AML-193 (cell line): Measurements from ENCODE around the gene EIF6.
A peak's percentile ranks its signal among the peaks of the same experiment; 100 is the strongest.
"Not testable (repeated sequence)": the region's sequence is repeated elsewhere in the genome, so short reads cannot be mapped to it uniquely, and the experiment has no call there.

Source experiments
- DNase-seq, 2 experiments: peaks; one replicate each; lab custom pipeline; 2025; lab: John Stamatoyannopoulos, UW

EIF6 gene

DNA sequence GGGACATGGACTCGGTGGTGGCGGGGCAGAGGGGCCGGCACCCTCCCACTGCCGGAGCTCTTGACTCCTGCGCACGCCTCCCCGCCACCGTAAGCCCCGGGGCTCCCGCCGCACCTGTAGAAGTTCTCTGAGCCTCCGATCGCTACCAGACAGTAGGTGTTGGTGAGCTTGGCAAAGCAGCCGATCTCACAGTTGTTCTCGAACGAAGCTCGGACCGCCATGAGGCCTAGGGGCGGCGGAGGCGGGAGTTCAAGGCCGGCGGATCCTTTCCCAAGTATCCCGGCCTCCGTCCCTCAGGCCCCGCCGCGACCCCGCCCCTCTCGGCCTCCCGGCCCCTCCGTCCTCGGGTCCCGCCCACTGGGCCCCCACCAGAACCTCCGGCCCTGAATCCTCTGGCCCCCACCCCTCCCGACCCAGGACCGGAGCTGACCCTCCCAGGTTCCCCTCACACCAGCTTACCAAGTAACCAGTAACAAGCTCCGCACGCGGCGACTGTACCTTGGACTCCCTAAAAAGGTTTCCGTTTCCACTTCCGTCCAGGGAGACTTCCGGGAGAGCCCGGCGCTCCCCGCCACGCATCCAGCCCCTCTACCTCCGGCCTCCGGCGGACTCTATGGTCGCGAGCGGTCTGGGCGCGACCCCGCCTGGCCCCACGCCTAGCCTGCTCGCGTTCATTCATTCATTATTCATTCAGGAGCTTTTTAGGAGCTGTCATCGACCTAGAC, at the start of gene EIF6:
Gene EIF6, minus strand, starts transcription at position 506 of the 725 bp plus-strand sequence. Its CDS starts 285 bp downstream, at position 221.
- DNase-seq: peak; percentile 67 to 78

DNA sequence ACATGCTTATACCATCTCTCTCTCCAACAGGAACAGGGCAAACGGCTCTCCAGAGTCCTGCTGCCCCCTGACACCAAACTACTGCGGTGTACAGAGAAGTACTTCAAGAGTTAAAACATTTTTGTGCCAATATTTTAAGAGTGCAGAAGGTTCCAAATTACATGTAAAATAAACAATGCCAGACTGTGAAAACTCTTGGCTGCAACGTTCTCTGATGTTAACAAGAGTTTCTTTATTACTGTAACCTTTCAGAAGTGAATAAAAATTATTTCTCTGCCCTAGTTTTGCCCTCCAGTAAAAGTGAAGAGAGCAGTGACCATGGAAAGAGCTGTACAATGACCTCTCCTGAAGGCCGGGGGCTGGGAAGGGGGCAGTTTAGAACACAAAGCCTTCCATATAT, 49.0 kb upstream of the EIF6 start:
- no peak for DNase-seq

DNA sequence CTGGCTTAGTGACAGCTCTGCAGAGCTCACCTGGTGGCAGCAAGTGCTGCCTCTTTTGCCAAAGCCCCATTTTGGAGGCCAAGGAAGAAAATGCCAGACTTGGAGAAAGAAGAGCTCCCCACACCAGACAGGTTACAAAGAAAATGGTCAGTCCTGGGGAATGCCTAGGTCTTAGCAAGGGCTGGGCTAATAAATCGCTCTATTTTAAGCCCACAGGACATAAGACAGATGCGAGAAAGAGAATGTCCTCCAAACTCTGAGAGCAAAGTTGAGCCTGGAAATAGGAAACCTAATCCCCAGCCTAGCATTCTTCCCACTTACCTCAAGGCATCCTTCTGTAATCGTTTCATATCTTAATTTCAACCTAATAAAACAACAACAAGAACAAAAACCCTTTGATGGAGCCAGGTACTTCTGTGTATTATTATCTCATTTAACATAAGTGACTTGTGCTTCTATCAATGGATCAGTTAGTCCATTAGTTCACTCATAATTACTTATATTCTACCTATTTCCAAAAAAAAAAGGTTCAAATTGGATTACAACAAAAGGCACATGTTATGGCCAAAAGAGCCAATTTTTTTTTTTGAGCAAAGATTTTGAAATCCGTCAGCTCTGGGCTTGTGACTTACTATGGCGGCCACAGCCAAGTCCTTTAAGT, 48.1 kb upstream of the EIF6 start:
- no peak for DNase-seq

DNA sequence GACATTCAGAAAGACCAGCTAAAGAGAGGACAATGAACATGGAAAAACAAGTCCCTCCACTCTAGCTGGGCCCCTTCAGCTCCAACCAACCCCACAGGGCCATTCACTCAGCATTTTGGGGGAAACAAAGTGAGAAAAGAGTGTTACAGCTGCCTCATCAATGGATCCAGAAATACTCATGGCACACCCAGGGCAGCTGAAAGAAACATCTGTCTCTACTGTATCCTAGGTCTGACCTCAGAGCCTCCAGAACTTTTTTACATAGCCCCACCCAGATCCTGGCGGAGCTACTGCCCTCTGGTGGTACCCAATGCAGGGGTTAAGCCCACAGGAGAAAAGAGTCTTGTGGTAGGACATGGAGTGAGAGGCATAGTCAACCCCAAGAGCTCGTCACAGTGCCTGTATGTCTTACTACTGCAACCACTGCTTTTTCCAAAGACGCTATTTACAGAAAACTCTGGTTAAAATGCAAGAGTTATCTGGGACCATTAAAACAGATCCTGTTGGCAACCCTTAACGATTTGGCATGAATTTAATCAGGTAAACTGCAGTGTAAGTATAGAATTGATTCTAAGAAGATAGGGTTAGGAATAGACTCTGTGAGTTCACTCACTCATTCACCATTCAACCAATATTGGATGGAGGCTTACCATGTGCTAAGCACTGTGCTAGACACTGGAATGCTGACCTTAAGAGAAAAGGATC, 45.0 kb upstream of the EIF6 start:
- DNase-seq: peak; percentile 15 to 23

DNA sequence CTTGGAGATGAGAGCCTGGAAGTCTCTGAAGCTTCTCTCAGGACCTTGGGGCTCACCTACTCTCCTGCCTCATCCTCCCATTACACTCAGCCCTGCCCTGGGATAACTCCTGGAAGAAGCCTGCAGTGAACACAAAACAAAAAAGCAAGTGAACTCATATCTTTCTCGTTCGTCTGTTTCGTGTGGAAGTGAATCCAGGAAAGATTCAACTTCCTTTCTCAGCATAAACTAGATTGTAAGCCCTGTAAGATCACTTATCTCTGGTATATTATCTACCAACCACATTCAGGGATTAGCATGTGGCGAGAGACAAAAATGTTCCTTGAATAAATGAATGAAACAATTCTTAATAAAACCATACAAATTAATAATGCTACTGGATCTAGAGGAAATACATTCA, 44.1 kb upstream of the EIF6 start:
- DNase-seq: no peak

DNA sequence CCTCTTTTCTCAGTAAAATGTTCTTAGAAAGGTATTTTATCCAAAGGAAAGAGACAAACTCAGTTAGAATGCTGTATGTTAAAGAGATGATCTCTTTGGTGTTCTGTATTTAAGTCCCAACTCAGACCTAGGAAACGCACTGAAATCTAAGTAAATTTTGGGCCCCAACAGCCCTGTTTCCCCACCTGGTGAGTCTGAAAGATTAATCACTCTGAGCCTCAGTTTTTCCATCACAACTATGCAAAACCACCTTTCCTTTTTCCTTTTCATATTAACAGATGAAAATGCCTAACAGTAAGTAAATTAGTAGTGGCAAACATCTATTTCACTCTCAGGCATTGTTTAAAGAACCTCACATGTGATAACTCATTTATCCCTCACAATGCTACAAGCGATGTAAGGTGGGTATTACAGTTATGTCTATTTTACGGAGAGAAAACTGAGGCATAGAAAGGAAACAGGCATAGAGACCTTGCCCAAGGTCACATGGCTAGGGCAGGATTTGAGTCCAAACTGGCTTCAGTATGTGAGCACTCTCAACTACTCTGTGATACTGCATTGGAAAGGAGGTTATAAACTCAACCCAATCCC, 43.6 kb upstream of the EIF6 start:
- no peak for DNase-seq

DNA sequence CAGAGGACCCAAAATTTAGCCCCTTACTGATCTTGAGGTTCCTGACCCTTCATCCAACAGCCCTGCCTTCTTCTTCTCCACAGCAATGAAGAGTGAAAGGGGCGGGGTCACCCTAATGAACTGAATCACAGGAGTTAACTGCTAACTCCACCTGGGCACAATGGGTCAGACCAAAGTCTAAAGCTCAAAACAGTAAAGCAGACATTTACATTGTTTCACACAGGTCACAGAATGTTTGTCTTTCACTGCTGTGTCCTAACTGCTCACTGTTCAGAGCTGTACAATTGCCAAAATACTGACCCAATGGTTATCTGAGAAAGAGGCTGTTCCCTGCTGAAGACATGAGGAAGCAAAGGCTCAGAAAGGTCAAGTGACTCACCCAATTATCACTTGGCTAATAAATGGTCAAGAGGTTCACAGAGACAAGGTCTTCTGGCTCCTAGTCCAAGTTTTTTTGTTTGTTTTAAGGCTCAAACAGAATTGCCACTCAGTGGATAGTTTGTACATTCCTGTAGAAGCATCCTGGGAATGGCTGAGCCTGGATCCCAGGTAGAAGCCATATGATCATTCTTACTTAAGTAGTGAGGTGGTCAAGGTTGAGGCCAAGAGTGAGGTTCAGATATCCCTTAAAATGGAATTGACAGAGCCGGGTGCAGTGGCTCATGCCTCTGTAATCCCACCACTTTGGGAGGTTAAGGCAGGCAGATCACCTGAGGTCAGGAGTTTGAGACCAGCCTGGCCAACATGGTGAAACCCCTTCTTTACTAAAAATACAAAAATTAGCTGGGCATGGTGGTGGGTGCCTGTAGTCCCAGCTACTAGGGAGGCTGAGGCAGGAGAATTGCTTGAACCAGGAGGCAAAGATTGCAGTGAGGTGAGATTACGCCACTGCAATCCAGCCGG, 42.8 kb upstream of the EIF6 start:
- DNase-seq: peak in 1 of 2 experiments; percentile 20

DNA sequence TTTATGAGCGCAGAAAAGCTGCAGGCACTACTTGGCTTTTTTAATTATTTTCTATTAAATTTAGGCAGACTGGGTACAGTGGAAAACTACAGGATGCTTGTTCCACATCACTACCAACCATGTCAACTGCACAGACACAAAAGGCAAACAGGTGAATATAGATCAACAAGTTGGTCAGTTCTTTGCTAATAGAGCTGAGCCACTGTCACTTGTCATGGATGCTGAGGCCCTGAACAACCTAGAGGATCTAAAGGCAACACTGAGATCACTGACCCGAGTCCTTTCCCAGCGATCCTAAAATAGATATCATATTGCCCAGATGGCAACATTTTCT, 42.1 kb upstream of the EIF6 start:
- DNase-seq: no peak

DNA sequence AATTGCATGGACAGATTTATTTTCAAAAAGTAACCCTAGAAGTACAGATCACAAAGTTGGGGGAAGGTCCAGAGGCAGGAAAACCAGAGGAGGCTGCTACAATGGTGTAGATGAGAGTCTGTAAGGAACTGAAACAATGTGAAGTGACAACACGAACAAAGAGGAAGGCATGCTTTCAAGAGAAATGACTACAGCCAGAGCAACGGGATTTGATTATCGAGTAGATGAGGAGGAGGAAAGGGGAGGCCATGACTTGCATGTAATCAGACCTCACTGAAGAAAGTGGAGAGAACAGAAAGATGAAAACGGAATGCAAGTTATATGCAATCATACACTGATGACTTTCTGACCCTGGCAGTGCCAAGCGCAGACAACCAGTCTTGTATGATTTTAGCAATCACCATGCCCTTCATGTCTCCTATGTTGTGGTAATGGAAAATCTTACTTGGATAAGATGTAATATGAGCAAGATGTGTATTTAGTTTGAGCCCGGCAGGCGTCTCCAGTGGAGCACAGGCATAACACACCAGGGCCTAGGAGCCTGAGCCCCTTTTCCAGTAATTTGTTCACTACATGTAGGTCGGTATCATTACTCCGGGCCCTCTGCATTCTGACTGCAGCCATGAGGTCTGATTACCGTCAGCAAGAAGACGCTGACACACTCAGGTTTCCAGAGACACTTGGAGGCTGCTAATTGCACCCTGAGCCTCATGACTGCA, 41.6 kb upstream of the EIF6 start:
- no peak for DNase-seq

DNA sequence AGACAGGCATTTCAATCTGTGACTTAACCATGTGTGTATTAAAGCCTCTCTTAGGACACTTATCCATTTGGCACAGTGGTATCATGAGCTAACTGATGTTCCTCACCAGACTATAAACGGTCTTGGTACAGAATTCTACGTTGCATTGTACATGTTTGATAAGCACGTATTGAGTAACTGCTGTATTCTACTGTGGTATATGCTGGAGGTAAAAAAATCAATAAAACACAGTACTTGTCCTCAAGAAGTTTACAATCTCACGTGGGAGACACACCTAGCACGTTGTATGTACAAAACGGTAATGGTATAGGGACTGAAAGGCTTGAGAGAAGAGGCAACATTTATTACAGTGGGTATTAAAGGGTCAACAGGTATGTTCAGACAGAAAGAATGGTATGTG, 40.8 kb upstream of the EIF6 start:
- DNase-seq: no peak

DNA sequence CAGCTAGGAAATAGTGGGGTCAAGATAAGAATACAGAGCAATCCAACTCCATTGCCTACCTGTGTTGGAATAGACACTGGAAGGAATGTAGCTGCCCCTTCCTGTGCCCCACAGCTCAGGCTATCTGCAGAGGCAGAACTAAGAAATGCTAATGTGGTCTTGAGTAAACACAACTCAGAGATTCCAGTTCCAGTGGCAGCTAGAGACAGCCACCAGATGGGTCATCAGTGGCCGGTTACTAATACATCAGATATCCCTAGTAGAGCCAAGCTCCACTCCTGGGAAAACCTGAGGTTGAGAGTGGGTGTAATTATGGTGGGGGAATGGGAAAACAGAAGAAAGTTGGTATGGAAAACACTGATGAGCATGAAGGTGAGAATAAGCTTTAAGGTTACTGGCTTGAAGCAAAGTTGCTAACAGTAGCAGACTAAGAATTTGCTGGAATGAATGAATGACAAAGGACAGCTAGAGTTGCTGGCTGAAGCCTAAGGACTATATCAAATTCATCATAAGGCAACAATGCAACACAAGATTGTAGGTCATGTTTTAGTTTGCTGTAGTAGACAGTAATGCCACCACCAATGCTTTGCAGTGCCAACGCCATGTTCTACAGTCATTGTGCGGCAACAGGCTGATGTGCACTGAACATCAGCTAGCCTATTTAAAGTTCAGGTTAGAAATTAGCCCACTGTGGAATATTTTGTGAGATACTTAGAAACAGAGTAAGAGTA, 36.0 kb upstream of the EIF6 start:
- no peak for DNase-seq

DNA sequence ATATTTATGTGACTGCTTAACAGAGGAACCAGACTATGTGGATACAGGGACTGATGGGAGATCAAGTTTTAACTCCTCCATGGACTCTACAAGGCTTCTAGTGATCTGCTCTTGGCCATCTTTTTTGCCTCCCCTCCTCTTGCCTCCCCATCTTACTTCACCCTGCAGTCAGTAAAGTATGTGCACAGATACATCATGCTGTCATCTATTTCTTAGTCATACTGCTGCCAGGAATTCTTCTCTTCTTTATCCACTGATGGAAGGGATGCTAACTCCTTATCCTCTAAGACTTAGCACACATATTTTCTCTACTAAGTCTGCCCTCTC, 35.3 kb upstream of the EIF6 start:
- DNase-seq: no peak

DNA sequence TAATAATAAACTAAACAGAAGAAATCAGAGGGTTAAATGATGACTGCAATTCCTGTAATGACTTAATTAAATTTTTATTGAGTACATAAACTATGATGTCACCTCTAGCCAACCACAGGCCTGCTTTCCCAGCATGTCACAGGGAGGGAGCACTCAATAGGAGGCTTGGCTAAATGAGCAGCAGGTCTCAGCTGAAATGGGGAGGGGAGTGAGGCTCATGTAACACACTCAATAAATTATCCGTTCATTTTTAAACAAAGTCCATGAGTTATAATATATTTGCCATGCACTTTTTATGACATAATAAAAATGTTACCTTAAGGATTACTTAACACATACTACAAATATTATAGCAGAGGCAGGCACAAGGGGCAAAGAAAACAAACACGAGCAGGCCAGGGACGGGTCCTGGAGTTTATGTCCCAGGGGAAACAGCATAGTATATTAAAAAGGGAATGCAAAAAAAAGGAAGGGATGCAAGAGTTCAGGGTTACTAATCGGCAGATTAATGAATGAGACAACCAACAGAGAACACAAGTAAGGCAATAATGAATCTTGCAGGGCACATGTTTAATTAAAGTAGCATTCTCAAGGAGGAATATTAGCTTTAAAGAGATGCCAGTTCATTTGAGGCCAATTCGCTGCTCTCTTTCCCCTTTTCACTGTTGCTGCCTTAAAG, 34.8 kb upstream of the EIF6 start:
- no peak for DNase-seq

DNA sequence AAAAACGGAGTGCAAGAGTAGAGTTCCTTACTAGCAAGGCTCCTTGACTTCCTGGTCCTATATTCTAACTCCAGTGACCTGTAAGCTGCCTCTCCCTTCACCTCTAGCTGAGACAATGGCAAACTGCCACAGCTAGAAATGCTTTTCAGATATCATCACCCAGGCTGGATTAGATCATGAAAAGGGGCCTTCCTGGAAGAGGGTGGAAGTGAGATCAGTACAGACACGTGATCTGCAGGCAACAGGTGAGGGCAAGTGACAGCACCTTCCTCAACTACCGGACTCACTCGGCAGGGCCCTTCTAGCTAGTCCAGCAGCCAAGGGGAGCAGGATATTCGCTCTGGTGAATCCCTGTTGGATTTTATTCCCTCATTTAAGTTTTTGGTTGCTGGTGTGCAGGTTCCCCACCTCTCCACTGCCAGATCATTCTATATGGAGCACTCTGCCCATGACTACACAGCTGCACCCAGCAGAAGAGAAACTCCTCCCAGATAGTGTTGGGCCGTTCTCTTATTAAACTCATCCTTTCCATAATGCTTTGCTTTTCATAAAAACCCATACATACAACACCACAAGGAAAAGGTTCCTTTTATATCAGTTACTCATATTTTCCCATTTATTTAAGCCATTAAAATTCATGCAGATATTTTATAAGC, 34.1 kb upstream of the EIF6 start:
- DNase-seq: no peak

DNA sequence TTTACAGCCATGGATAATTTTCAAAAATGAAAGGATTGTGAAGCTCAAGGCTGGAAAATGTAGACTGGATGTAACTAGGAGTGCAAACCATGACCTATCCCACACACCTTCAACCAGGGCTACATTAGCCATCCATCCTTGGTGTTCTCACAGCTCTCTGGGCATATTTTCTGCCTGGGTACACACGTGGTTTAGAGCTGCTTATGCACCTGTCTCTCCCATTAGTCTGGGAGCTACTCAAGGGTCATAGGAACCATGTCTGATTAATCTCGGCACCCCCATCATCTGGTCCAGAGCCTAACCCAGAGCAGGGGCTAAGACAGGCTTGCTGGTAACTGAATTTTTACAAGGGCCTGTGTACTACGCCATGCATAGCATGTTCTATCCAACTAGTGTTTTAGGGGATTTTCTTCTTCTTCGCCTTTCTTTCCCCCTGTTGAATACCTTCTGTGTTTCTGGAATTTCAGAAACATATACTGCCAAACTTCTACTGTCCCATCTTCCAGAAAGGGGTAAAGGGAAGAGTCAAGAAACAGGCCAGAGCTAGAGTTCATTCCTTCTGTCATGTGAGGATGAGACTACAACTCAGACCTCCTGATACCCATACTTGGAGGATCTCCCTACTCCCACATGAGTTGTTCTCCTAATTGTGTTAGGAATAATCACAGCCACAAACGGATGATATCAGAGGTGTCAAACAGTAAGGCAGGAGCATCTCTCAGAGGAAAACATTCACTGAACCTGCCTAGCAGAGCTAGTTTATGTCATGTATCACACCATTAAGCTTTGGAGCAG, 33.0 kb upstream of the EIF6 start:
- DNase-seq: no peak

DNA sequence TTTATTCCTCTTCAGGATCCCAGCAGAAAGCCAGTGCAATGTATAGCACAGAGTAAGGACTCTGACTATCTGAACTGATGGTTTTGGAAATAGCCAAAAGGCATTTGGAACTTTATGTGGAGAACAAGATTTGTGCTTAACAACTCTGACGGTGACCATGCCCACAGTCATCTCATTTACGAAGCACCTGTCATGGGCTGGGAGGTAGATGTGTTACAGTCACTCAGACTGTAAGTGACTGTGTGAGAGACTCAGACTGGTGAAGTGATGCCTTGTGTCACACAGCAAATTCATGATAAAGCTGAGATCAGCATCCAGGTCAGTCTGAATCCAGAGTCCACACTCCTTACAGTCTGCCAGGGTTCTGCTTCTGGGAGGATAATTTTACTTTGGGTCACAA, 31.5 kb upstream of the EIF6 start:
- no peak for DNase-seq

DNA sequence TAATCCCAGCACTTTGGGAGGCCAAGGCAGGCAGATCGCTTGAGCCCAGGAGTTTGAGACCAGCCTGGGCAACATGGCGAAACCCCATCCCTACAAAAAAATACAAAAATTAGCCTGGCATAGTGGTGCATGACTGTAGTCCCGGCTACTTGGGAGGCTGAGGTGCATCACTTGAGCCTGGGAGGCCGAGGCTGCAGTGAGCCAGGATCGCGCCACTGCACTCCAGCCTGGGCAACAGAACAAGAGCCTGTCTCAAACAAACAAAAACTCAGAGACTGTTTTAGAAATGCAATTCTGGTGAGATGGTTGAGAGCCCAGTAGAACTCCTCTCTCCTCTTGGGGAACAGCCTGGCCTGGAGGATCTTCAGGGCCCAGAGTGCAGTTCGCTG, 31.1 kb upstream of the EIF6 start:
- DNase-seq: not testable (repeated sequence)

DNA sequence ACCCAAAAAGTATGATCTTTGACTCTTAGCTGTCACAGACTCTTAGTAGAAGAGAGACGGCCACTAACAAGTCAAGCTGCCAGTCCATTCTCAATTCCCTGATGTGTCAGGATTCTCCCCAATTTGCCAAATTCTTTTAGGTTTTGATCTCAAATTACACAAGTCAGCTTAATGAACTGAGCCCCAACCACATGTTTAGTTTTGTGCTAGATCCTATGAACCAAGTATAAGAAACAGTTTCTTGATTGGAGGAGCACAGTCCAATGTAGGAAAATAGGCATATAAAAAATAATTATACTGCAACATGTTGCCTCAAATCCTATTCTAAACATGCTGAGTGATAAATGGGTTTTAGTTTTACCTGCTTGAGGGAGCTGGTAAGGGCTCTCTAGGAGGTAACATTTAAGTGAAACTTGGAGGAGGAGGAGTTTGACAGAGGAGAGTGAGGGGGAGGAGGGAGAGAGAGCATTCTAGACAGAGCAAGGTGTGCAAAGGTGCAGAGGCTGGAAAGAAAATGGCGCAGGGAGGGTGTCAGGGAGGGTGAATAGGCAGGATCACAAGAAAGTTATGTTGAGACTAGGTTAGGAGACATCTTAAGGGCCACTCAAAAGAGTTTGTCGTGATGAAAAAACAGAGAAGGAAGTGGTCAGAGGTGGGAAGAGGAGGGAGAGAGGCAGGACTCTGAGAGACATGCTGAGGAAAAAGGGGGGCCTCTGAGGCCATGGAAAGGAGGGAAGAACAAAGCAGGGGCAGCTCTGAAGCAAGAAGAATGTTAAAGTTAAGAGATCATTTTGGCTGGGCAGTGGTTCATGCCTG, 30.5 kb upstream of the EIF6 start:
- peak; percentile 8 to 38 for DNase-seq
